ENCODE results near the gene IL10RB.
A peak's percentile ranks its signal among the peaks of the same experiment; 100 is the strongest.

IL10RB gene

DNA sequence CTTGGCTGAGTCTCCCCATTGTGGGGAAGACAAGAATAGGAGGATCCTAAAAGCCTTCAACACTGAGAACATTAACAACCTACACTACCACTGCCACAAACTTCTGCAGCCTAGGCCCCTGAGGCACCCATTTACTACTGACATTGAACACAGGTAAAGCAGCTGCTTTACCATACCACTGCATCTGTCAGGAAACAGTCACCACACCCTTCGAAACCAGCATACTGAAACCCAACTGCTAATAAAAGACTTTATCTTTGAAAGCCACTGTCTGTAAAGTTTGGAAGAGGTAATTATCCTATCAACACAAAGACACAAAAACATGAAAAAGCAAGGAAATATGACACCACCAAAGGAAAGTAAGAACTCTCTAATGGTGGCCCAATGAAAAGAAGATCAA lies 66.0 kb downstream of the IL10RB start:
- no peak for DNase-seq (ENCODE audit: low read depth)

DNA sequence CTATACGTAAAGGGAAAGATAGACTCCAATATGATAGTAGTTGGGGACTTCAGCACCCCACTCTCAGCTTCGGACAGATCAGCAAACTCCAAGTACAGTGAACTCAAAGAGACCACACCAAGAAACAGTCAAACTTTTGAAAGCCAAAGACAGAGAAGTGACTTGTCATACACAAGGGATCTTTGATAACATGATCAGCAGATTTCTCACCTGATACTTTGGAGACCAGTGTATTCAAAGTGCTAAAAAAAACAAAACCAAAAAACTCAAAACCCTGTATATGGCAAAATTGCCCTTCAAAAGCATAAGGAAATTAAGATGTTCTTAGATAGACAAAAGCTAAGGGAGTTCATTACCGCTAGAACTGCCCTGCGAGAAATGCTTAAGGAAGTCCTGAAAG lies 68.0 kb downstream of the IL10RB start:
- DNase-seq (ENCODE audit: low read depth), result no peak

DNA sequence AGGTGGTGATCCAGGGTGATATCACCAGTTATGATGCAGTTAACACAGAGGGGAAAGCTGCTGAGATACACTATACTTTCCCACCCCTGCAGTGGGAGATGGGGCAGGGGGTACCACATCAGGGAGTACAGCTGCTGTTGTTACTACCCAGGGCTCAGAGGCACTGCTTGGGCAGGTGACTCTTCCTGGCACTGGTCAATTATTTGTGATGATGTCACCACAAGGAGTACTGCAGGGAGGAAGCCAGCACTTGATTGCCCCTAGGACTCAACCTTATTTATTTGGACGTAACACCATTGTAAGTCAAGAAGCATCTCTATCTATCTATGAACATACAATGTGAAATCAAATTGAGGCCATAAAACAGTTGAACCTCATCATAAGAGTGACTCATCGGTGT lies 68.7 kb downstream of the IL10RB start:
- no peak for DNase-seq (ENCODE audit: low read depth)

DNA sequence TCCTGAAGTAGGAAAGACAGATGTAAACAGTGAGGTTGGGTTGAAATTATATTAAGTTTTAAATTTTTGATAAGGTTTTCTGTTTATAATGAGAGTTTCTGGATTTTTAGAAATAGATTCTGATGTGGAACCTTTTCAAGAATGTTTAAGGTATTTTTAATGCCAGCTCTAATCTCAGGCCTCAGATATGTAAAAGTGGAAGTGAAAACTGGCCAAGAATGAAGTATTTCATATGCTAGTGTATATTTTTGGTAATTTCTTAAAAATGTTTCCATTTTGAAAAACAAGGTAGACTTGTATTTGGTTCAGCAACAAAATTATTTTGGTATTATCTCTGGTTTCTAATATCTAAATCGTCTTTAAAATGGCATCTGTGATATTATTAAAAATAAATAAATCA lies 73.0 kb downstream of the IL10RB start:
- DNase-seq (ENCODE audit: low read depth), result no peak

DNA sequence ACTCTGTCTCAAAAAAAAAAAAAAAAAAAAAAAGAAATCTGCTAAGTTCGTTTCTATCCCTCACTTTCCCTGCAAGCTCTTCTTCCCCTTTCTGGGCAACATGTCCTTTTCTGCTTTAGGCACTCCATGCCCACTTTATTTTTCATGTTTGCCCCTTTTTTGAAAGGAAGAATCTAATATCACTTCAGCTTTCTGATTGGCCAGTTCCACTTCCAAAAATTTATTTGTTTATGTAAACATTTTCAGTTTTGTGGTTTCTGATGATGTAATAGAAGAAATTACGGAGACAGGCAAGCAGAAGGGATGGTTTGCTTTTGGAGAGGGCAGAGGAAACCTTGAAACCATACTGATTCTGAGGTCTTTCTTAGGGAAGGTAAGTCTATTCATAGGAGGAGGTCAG lies 73.8 kb downstream of the IL10RB start:
- peak; percentile 16 for DNase-seq (ENCODE audit: low read depth)

DNA sequence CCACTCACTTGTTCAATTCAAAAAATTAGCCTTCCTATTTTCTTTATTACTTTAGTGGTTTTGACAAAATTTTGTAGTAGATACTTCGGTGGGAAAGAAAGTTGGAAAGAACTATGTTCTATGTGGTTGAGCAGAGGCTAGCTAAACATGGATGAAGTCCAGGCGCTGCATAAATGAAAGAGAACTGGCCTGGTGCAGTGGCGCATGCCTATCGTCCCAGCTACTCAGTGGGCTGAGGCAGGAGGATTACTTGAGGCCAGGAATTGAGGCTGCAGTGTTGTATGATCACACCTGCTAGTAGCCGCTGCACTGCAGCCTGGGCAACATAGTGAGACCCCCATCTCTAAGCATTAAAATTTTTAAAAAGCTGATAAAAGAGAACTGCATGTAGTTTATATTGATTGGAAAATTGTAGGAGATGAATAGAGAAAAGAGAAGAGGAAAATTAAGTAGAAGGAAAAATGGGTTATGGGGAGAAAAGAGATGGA lies 79.6 kb downstream of the IL10RB start:
- DNase-seq (ENCODE audit: low read depth), result no peak

All from amniotic epithelial cell (primary cell).